PC-9 (cell line): ENCODE results near the gene SCARB1. TPM values are rescaled to one million over a fixed set of nuclear protein-coding genes. Genes with fewer than 3 reads are reported as not detected.

Experiments
- BruUV-seq: library from RNA; stranded (reverse); fragments of 400-500 nt; replicated peaks from 2 replicates; lab custom pipeline; 2021; lab: Mats Ljungman, UMichigan
- CTCF ChIA-PET: fragments of 300-600 bp; sonication (Branson Sonifier 250); formaldehyde crosslinking; loops from one replicate; lab custom pipeline; 2022; ENCODE audit warnings: antibody characterized with exemption; lab: Charles Lee
- POLR2A ChIA-PET: fragments of 300-600 bp; sonication (Branson Sonifier 250); formaldehyde crosslinking; loops from one replicate; lab custom pipeline; 2022; ENCODE audit warnings: antibody characterized with exemption; ENCODE audit not compliant: unreplicated experiment; lab: Charles Lee
- DNase-seq, 2 experiments: peaks; one replicate each; pipeline versions ENCODE4 v3.0.0 to v3.0.0-alpha.2; 2015 to 2022; ENCODE audit warnings: mixed read lengths in 1 of 2
- H2AFZ ChIP-seq: fragments of 200-600 bp; sonication (generic); 2 replicates; pipeline ENCODE4 v1.8.1; 2017; ENCODE audit warnings: antibody characterized with exemption
- H3F3A ChIP-seq: fragments of 200-600 bp; sonication (generic); 2 replicates; pipeline ENCODE4 v1.8.1; 2017; ENCODE audit warnings: antibody characterized with exemption, mild to moderate bottlenecking, low read depth; ENCODE audit not compliant: insufficient read depth
- H3K27ac ChIP-seq: fragments of 200-600 bp; sonication (generic); 2 replicates; pipeline ENCODE4 v1.6.1; 2016; ENCODE audit warnings: mixed run types
- H3K27me3 ChIP-seq: fragments of 200-600 bp; sonication (generic); 2 replicates; pipeline ENCODE4 v1.6.1; 2016; ENCODE audit warnings: low read depth, mixed run types; ENCODE audit not compliant: insufficient read depth
- H3K36me3 ChIP-seq: fragments of 200-600 bp; sonication (generic); 2 replicates; pipeline ENCODE4 v1.6.1; 2016; ENCODE audit warnings: low read depth, mixed run types
- H3K4me1 ChIP-seq: fragments of 200-600 bp; sonication (generic); replicated peaks from 2 replicates; pipeline ENCODE4 v1.6.1; 2016; ENCODE audit warnings: mixed run types; ENCODE audit not compliant: insufficient read depth
- H3K4me2 ChIP-seq: fragments of 200-600 bp; sonication (generic); 2 replicates; pipeline ENCODE4 v1.6.1; 2017; ENCODE audit warnings: mixed run types
- H3K4me3 ChIP-seq: fragments of 200-600 bp; sonication (generic); 2 replicates; pipeline ENCODE4 v1.6.1; 2016; ENCODE audit warnings: mixed run types
- H3K79me2 ChIP-seq: fragments of 200-600 bp; sonication (generic); 2 replicates; pipeline ENCODE4 v1.6.1; 2017; ENCODE audit warnings: low read depth, mixed run types
- H3K9me2 ChIP-seq: fragments of 200-600 bp; sonication (generic); 2 replicates; pipeline ENCODE4 v1.8.1; 2017; ENCODE audit warnings: mild to moderate bottlenecking; ENCODE audit not compliant: insufficient read depth
- H3K9me3 ChIP-seq: fragments of 200-600 bp; sonication (generic); 2 replicates; pipeline ENCODE4 v1.8.1; 2016; ENCODE audit warnings: low read depth; ENCODE audit not compliant: insufficient read depth
- H4K20me1 ChIP-seq: fragments of 200-600 bp; sonication (generic); 2 replicates; pipeline ENCODE4 v1.8.1; 2017; ENCODE audit not compliant: insufficient read depth
- CTCF ChIP-seq: fragments of 200-600 bp; sonication (generic); conservative IDR thresholded peaks from 2 replicates; pipeline ENCODE4 v1.6.1; 2017; ENCODE audit warnings: mixed run types, antibody characterized with exemption, mild to moderate bottlenecking, moderate library complexity
- EZH2 ChIP-seq: fragments of 200-600 bp; sonication (generic); IDR thresholded peaks from 2 replicates; pipeline ENCODE4 v1.8.0; 2017; ENCODE audit warnings: antibody characterized with exemption, low read depth
- intact Hi-C: fragments of 100-400 bp; cut with micrococcal nuclease; formaldehyde crosslinking; loops from one replicate; pipeline ENCODE4 v1.10.0; 2022; ENCODE audit not compliant: unreplicated experiment
- total RNA-seq: library from RNA; stranded (reverse); gene quantifications from 2 replicates; pipeline ENCODE4 v1.2.3, GENCODE V29; 2021

The SCARB1 gene
- total RNA-seq, 1 experiment from 2014 or later, result 49.6 TPM

- H3K4me2 ChIP-seq, result no peak overlapping the region
- peaks cover 13% of the 10 kb centered on the region; the same call in 1 of the 2 replicates for H3F3A ChIP-seq
- no peak overlapping the region for H2AFZ ChIP-seq
- H3K4me3 ChIP-seq, result no peak overlapping the region
- H3K9me2 ChIP-seq, result no peaks in the 10 kb centered on the region
- no peaks in the 10 kb centered on the region for H3K27me3 ChIP-seq
- BruUV-seq, result no TSS peak
- no peak overlapping the region for H3K27ac ChIP-seq
- peaks cover 12% of the 10 kb centered on the region; the same call in 1 of the 2 replicates for H3K9me3 ChIP-seq
- 0 out of 2 replicates have a peak, but pooled peaks cover 3% of the 10 kb centered on the region for H3K36me3 ChIP-seq
- ChIA-PET POLR2A (no interaction called here), CTCF (interaction anchor here (0.6 kb wide), 1 partner anchor 15 kb away, joined by 3 read pairs; no protein-coding TSS in a partner anchor)
- intact Hi-C loops, result no loop called here
- no peaks in the 10 kb centered on the region for H3K79me2 ChIP-seq
- no peak for DNase-seq
- H3K4me1 ChIP-seq, result no peaks in the 10 kb centered on the region
- TF ChIP-seq EZH2, result no peak
- TF ChIP-seq CTCF, result no peak
- H4K20me1 ChIP-seq, result no peaks in the 10 kb centered on the region
Measured at GRCh38 chr12:124762791-124763593, 100.7 kb downstream of the SCARB1 start.

DNA sequence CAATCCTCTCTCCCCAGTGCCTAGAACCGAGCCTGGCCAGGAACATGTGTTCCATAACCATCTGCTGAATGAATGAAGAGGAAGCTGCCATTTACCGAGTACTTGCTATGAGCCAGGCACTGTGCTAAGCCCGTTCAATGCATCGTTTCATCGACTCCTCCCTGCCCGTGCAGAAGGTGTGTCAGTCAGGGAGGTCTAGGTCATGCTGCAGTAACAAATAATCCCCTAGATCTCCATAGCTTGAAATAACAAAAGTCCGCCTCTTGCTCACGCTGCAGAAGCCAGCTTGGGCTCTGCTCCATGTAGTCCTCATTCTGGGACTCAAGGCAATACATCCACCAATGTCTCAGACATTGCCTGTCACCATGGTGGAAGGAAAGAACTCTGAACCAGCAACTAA is 101.3 kb downstream of the SCARB1 start:
- no peaks in the 10 kb centered on the region for H3K9me2 ChIP-seq
- H3K9me3 ChIP-seq, result peaks cover 12% of the 10 kb centered on the region; the same call in 1 of the 2 replicates
- no peaks in the 10 kb centered on the region for H3K4me1 ChIP-seq
- no peaks in the 10 kb centered on the region for H3K27me3 ChIP-seq
- peaks cover 13% of the 10 kb centered on the region; the same call in 1 of the 2 replicates for H3F3A ChIP-seq
- POLR2A ChIA-PET, result no interaction called here
- H3K4me3 ChIP-seq, result no peak overlapping the region
- no peak for DNase-seq
- H3K27ac ChIP-seq, result no peak overlapping the region
- intact Hi-C loops, result no loop called here
- TF ChIP-seq EZH2 (no peak), CTCF (no peak)
- H3K36me3 ChIP-seq, result 0 out of 2 replicates have a peak, but pooled peaks cover 3% of the 10 kb centered on the region
- no TSS peak for BruUV-seq
- H2AFZ ChIP-seq, result no peak overlapping the region
- no peaks in the 10 kb centered on the region for H4K20me1 ChIP-seq
- CTCF ChIA-PET, result interaction anchor here (0.6 kb wide), 1 partner anchor 15 kb away, joined by 3 read pairs; no protein-coding TSS in a partner anchor
- H3K79me2 ChIP-seq, result no peaks in the 10 kb centered on the region
- H3K4me2 ChIP-seq, result no peak overlapping the region

- H3K36me3 ChIP-seq, result 0 out of 2 replicates have a peak, but pooled peaks cover 3% of the 10 kb centered on the region
- BruUV-seq, result no TSS peak
- H2AFZ ChIP-seq, result no peak overlapping the region
- TF ChIP-seq CTCF (no peak), EZH2 (no peak)
- no peak overlapping the region for H3K27ac ChIP-seq
- no peaks in the 10 kb centered on the region for H3K27me3 ChIP-seq
- peak in 1 of 2 experiments; percentile 1 for DNase-seq
- intact Hi-C loops, result no loop called here
- H3K4me2 ChIP-seq, result no peak overlapping the region
- peaks cover 12% of the 10 kb centered on the region; the same call in 1 of the 2 replicates for H3K9me3 ChIP-seq
- H4K20me1 ChIP-seq, result no peaks in the 10 kb centered on the region
- H3K4me3 ChIP-seq, result no peak overlapping the region
- peaks cover 13% of the 10 kb centered on the region; the same call in 1 of the 2 replicates for H3F3A ChIP-seq
- no peaks in the 10 kb centered on the region for H3K9me2 ChIP-seq
- CTCF ChIA-PET, result no interaction called here
- no peaks in the 10 kb centered on the region for H3K79me2 ChIP-seq
- H3K4me1 ChIP-seq, result no peaks in the 10 kb centered on the region
- POLR2A ChIA-PET, result no interaction called here
Measured at GRCh38 chr12:124761871-124762270, 101.8 kb downstream of the SCARB1 start.
